GM18868 (cell line): ENCODE results near the gene CIDEB.
A peak's percentile ranks its signal among the peaks of the same experiment; 100 is the strongest.

Experiments
- ATAC-seq: cut with Tn5 transposase; IDR thresholded peaks from one replicate; pipeline ENCODE4 v1.9.1; 2021; ENCODE audit warnings: mild to moderate bottlenecking, moderate library complexity; ENCODE audit not compliant: unreplicated experiment

Gene CIDEB

DNA sequence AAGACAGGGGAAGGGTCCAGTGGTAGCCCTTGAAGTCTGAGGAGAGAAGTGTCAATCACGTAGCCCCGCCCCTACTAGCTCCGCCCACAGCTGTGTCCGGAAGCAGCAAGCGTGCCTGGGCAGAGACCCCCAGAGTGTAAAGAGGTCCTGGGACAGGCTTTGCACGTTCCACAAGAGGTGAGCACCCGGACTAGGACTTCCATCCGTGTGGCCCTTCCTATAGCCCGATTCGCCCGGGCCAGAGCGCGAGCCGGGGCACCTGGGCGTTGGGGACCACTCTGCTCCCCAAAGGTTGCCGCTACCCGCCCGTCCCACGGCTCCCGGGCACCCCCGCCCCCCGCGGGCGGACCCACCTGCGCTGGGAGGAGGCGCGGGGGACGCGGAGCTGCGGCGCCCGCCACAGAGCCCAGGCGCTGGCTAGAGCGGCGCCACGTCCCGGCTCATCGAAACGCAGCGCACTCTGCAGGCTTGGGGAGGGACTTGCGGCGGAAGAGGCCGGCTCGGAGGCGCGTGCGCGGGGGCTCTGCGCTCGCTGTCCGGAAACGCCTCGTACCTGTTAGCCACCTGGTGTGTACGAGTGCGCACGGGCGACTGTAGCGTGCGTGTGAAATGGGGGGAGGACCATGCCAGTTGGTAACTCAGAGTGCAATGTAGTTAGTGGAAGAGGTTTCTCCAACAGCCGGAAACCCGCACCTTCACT lies 36.5 kb downstream of the CIDEB start, which contains the start of gene RABGGTA:
TSS of gene RABGGTA (minus strand) at position 464 of the 700 bp plus-strand sequence. CDS start 482 bp downstream, outside the sequence.
- ATAC-seq: peak; percentile 84

DNA sequence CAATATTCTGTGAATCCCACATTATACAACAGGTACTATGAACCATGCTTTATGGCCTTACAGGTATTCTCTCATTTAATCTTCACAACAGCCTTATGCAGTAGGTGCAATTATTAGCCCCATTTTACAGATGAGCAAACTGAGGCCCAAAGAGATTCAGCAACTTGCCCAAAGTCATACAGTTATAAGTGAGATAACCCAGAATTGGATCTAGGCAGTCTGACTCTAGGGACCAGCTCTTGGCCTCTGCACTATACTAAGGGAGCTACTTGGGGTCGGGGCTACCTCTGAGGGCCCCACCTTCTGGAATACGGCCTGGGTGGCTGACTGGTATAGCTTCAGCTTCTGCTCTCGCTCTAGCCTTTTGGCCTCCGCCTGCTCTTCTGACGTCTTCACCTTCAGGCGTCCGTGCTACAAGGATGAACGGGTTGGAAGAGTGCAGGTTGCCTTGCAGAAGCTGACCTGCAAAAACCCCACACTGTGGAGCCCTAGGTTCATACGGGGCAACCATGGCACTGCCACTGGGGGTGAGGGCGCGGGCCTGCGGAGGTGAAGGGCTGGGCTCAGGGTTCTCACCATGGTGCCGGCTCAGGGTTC lies 37.1 kb downstream of the CIDEB start:
- no peak for ATAC-seq

DNA sequence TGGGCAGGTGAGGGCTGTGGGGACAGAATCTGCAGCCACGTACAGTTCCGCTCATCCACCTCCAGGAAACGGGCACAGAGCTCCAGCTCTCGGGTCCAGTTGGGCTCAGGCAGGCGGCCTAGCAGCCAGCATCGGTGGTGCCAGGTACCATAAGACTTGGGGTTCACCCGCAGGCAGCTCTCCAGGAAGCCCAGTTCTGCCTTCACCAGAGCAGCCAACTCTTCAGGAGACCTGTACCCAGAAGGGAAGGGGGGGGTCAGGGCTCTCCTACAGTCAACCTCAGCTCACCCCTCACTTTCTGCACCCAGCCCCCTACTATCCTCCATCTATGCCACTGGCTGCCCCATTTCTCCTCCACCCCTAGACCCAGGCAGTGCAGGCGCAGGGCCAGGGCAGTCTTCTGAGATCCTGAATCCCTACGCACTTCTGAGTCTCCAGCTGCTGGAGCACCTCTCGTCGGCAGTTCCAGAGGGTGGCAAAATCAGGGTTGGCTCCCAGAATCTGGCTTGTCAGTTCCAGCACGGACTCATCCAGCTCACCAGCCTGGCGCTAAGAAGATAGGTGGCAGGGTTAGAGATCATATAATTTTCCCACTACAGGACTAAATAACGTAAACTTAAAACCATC lies 37.8 kb downstream of the CIDEB start:
- no peak for ATAC-seq

DNA sequence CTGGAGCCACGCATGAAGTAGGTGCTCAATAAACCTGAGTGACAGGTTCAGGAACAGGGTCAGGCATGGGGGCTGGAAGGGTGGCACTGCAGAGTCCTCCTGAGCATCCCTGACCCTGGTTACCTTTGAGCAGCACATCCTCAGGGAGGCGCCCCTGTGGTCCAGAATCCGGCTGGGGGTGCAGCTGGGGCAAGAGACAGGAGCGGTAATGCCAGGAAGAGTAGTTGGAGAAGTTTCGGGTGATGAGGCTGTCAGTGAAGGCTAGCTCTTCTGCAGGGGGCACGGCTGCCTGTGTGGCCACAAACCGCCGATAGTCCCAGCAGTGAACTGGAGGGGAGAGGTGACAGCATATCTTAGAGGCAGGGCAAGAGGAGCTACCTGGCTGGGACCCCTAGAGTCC lies 38.4 kb downstream of the CIDEB start:
- no peak for ATAC-seq

DNA sequence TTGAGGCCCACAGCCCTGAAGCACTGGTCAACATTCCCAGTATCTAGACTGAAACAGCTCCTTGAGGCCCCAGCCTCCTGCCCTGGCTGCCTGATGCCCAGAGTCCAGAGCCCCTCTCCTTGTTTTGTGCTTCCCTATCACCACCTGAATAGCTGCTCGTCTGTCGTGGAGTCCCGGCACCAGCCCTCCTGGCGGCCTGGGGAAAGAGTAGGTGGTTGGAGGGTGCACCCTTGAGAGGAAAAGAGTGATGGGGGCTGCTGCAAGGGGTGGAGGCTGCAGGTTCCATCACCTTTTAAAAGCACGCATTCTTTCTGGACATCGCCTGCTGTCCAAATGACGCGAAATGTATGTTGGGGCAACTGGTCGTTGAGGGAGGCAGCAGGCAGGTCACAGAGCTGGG lies 39.6 kb downstream of the CIDEB start:
- ATAC-seq: no peak

DNA sequence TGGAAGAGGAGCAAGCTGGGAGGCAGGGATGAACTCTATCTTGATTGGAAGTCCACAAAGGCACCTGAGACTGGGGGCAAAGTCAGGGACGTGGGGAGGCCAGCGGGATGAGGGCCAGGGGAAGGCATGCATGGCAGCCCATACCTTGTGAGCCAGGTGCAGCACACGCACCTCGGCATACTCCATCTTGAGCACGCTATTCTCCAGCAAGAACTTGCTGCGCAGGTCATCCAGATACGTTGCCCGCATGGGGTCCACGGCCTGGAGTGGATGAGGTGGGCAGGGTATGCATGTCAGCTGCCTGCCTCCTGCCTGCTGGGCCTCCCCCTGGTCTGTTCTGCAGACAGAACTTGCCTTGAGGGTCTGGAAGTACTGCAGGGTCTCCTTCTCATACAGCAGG lies 40.3 kb downstream of the CIDEB start:
- ATAC-seq: no peak

DNA sequence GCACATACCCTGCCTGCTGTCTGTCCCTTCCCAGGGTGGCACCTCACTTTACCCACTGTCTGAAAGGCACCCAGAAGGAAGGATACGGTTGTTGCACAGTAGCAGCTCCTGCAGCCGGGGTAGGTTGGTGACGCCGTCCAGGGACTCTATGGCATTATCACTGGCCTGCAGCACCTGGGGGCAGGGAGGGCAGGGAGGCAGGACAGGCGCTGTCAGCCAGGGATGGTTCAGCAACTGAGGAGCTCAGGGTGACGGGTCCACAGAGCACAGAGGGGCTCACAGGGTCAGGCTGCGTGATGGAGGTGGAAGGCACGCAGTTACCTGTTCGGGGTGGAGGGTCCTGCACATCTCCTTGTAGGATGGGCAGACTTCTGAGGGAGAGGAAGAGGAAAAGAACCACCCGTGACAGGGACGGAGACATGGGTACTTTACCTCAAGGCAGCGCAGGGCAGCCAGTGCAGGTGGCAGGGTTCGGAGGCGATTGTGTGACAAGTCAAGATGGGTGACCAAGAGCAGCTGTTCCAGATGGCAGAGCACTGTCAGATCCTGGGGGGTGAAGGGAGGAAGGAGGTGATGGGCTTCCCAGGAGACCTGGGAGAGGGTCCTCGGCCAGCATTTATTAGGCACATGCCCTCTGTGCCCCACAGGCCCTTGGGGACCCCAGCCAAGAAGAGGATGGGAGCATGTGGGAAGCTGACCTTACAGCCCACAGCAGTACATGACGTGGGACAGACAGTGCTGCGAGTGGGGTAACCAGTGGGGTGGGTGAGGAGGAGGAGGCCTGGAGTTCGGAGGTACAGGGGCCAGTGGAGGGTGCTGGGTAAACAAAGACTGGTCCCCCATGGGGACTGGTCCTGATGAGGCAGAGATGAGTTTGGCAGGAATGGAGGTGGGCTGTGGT lies 41.2 kb downstream of the CIDEB start:
- ATAC-seq: no peak

DNA sequence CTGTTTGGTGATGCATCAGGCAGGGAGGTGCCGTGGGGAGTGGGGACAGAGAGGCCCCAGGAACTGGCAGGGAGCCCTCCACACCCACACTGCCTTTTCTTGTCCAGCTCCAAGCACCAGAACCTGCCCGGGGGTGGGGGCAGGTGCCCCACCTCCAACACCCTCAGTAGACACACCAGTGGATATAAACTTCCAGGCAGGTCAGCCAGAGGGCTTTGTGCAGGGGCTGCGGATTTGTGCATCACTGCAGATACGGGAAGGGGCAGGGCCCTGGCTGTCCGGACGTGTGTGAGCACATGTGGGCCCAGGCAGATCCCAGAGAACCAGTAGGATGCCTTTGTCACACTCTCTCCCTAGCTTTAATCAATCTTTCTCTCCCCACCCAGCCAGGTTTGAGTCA lies 43.5 kb downstream of the CIDEB start:
- no peak for ATAC-seq

DNA sequence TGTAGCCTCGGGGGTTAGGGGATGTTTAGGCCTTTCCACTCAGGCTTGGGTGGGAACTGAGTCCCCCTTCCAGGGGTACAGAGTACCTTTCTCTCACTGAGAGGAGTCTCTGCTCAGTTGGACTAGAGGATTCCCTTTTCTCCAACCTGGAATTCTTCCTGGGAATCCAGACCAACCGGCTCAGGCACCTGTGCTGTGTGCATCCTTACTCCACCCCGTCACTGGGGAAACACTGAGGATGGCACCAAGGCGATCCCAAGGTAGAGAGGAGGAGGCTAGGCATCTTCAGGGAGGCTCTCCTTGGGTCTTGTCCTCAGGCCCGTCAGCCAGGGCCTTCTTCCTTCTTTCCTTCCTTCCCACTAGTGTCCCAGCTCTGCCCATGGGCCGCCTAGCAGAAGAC lies 43.9 kb downstream of the CIDEB start:
- ATAC-seq: no peak

DNA sequence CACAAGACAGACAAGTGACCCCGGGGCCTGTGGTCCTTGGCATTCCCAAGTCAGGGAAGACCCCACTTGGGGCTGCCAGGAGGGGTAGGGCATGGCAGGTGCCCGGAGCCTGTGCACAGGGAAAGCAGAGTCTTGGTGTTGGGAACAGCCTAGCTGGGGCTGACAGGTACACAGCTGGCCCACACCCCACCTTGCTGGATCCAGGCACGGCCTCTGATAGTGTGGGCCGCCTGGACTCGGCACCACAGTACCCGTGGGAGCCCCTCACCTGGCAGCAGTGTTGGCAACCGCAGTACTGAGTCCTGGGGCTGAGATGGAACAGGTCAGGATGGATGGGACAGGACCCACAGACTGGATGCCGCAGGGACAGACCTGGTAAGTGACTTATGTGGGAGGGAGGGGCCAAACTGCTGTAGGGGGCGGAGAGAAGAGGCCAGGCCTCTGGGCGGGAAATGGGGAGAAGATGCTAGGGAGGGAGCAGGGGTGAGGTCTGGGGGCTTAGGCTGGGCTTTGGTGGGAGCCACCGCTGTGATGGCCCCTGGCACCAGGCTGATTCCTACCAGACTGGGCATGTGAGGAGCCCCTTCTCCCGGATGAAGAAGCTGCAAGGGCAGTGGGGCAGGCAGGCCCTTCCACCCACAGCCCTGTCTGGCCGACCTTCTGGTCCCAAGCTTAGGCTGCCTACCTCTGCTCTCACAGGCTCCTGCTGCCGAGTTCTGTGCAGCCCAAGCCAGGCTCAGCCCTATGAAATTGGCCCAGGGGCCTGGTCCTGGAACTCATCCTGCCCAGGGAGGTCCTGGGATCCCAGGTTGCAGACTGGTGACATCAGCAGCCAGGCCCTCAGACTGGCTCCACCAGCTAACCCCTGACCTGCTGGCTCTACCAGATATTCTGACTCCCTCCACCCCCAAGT lies 44.7 kb downstream of the CIDEB start, which contains the start of gene TGM1:
TSS of gene TGM1 (minus strand) at position 357 of the 913 bp plus-strand sequence. CDS start 825 bp downstream, outside the sequence.
- ATAC-seq: no peak

DNA sequence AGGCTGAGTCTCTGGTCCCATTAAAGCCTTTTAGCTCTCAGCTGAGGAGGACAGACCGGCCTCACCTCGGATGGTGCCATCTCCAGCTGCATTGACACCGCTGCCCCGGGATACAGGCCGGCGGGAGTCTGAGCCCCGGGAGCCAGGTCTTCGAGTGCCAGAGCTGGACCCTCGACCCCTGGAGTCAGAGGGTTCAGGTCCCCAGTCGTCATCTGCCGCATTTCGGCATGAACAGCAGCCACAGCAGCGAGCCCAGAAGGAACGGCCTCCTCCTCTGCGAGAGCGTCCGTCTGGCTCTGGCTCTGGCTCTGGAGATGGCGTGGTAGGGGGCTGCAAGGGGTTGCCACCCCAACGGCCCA lies 45.8 kb downstream of the CIDEB start:
- no peak for ATAC-seq

DNA sequence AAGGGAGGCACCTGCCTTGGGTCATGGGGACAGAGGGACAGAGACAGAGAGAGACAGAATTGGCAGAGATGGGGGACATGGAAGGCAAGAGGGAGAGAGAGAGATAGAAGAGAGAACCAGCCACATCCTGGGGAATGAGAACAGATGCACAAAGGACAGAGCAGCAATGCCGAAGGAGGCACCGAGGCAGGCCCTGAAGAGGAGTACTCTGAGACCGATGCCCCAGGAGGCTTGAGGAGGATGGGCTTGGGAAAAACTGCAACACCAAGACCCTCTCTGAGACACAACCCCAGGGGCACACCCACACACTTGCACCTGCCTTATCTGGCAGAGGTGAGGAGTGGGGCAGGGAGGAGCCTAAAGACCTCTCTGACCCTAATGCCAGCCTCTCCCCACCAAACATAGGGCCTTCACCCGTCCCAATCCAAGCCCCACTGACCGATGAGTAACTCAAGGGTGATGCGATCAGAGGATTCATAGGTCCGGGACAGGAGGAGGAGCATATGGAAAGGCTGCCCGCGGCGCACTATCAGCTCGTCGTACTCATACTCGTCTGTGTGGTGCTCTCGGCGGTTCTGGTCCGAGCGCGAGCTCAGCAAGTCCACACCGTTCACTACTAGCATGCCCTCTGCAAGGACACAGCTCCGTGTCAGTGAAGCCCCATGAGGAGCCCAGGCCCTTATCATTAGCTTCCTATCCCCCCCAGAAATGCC lies 46.4 kb downstream of the CIDEB start:
- ATAC-seq: no peak

DNA sequence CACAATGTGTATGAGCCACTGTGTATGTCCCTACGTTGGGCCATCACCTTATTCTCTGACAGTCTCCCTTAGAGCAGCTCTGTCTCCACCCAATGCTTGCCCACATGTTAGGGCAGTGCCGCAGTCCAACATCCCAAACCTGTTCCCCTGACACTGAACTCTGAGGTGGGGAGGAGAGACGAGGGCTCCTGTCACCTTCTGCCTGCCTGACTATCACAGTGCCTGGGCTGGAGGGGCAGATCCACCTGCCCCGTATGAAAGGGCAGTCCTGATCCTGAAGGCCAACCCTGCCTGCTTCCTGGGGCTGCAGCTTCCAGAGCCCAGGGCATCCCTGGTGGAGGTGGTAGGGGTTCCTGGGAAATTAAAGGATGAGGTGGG lies 47.0 kb downstream of the CIDEB start:
- no peak for ATAC-seq

DNA sequence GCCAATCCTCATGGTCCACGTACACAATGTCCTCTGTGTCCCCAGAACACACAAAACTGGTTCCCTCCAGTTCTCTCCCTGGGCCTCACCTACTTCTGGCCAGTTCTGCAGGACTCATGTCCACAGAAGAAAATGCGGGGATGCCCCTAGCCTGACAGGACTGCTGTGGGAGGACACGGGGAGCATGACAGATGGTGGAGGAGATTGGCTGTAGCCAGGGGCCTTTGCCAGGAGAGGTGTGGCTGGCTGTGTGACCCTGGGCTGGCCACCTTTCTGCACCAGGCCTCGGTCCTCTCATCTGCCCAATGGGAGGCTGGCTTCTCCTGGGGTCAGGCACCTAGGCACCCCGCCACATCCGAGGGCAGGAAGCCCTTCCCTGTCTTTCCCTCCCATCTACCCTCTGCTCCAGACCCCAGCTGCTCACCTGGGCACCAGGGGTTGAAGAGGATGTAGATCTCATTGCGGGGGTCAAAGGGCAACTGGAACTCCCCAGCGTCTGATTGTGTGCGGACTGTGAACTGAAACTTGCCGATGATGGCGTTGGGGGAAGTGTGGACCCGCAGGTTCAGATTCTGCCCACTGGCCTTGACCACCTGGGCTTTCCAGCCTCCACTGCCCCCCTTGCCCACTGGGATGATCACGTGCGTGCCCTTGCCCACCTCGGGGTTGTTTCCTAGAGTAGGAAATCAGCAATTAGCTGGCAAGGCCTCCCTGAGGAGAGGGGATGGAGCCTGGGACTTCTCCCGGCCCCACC lies 47.6 kb downstream of the CIDEB start:
- no peak for ATAC-seq

DNA sequence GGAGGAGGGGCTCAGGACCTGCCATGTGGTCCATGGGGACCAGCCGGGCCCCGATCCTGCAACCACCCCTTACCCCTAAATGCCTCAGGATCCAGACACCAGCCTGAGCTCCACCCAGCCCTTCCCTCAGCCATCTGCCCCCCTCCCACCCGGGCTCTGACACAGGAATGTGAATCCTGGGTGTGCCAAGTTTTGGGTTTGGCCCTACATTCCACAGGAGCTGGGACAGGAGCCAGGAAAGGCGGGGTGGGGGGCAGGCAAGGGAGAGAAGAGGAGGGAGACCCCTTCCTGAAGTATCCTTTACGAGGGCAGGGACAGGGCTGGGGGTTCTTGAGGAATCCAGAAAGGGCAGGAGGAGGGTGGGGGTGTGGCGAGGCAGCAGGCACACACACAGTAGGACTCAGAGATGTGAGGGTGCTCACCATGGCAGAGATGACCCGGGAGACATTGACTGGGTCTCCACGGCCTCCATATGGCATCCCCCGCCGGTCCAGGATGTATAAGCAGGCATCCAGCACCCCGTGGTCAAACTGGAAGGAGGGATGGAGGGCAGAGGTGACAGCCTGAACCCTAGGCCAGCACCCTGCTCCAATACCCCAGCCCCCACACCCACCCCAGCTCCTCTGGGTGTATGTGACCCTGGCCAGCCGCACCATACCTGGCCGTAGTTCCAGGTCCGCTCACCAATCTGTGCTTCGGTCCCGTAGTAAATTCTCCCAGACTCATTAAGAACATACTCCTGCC lies 48.3 kb downstream of the CIDEB start:
- ATAC-seq: no peak

DNA sequence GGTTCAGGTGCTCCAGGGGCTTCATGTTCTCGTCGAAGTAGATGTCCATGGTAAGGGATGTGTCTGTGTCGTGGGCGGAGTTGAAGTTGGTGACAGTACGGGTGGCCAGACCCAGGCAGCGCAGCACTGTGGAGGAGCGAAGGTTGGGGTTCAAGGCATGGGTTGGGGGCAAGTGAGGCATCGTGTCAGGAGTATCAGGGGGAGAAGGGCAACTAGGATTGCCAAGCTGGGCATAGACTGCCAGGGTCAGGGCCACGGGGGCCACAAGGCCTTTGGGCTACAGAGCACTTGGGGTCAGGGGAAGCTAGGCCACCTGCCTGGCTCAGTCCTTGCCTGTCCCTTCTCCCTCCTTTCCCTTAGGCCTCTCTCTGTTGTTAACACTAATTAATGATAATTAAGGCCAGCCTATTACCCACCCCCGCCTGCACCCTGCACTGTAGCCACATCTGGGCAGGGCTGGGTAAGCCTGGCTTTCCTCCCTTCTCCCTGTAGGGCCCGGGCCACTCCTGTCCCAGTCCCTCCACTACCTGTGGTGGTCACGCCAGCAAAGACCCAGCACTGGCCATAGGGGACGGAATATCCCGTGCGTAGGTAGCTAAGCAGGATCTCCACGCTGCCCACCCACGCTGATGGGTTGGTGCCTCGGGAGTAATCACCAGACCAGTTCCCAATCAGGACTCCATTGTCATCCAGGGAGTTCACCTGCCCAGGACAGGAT lies 49.1 kb downstream of the CIDEB start:
- no peak for ATAC-seq

DNA sequence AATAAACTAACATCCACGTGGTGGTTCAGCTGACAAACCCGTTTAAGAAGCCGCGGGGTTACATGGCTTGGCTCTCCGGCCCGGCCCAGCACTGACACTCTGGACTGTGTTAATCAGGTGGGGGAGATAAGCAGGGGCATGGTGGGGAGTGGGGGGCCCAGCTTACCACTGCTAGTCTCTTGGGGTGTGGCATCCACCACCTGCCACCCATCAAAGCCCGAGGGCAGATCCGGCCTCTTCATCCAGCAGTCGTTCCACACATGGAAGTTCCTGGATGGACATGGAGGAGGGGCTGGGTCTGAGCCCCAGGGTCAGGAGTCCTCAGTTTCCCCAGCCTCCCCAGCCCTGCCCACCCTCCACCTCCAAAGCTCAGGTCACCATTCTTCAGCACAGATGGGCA lies 49.7 kb downstream of the CIDEB start:
- no peak for ATAC-seq

DNA sequence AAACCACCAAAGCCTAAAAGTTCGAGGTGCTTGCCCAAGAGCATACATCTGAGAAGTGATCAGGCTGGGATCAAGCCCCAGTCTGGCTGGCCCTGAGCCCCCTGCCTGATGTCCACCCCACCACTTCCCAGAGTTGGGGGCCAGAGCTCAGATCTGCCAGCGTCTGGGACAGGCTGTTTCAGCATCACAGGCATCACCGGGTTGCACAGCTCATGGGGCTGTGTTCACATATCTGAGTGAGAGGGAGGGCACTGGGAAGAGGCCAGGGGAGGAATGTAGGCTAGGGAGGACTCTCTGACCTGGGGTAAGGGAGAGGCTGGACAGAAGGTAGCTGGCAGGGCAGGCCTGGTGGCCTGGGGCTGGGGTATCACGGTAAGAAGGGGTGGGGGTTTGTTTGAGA lies 50.8 kb downstream of the CIDEB start:
- no peak for ATAC-seq
